VCaP (cell line): Measurements from ENCODE around the gene CMTM1.
"Not testable (repeated sequence)": the region's sequence is repeated elsewhere in the genome, so short reads cannot be mapped to it uniquely, and the experiment has no call there.

Experiments used
- H3K27ac ChIP-seq: fragments of 450-650 bp; 2 replicates; pipeline ENCODE4 v1.5.1; 2017
- TF ChIP-seq, protein P1 (sequence below): fragments of 450-650 bp; conservative IDR thresholded peaks from 2 replicates; pipeline ENCODE4 v1.5.1; 2017; ENCODE audit warnings: mild to moderate bottlenecking, moderate library complexity

Gene CMTM1

DNA sequence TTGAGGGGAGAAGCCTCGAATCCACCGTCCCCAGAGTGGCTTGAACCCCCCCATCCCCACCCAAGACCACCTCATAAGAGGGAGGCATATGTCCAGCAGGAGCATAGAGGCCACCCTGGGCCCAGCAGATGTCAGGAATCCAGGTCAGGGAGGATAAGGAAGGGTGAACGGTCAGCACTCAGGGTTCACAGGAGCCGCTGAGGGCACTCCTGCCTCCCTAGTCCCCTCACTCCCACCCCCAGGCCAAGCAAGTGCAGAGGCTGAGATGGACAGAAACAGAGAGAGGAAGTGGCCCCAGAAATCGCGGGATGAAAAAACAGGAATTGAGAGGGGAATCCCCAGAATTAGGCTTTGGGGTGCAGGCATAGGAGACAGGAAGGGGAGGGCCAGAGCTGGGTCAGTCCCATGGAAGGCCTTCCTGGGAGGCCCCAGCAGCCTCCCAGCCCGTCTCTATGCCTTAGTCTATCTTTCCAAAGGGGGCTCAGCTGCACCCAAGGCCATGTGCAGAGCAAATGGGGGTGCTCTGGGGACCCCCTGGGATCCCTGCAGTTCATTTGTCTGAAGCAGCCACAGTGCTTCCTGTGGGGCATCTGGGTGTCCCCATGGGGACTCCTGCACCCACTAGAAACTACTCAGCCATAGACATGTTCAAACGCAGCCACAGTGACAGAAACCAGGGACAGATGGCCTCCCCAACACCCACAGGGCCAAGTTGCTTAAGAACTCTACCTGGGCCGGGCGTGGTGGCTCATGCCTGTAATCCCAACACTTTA is 39.9 kb downstream of the CMTM1 start:
- H3K27ac ChIP-seq, result no peak overlapping the region
- TF ChIP-seq, protein P1, sequence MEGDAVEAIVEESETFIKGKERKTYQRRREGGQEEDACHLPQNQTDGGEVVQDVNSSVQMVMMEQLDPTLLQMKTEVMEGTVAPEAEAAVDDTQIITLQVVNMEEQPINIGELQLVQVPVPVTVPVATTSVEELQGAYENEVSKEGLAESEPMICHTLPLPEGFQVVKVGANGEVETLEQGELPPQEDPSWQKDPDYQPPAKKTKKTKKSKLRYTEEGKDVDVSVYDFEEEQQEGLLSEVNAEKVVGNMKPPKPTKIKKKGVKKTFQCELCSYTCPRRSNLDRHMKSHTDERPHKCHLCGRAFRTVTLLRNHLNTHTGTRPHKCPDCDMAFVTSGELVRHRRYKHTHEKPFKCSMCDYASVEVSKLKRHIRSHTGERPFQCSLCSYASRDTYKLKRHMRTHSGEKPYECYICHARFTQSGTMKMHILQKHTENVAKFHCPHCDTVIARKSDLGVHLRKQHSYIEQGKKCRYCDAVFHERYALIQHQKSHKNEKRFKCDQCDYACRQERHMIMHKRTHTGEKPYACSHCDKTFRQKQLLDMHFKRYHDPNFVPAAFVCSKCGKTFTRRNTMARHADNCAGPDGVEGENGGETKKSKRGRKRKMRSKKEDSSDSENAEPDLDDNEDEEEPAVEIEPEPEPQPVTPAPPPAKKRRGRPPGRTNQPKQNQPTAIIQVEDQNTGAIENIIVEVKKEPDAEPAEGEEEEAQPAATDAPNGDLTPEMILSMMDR, result no peak

DNA sequence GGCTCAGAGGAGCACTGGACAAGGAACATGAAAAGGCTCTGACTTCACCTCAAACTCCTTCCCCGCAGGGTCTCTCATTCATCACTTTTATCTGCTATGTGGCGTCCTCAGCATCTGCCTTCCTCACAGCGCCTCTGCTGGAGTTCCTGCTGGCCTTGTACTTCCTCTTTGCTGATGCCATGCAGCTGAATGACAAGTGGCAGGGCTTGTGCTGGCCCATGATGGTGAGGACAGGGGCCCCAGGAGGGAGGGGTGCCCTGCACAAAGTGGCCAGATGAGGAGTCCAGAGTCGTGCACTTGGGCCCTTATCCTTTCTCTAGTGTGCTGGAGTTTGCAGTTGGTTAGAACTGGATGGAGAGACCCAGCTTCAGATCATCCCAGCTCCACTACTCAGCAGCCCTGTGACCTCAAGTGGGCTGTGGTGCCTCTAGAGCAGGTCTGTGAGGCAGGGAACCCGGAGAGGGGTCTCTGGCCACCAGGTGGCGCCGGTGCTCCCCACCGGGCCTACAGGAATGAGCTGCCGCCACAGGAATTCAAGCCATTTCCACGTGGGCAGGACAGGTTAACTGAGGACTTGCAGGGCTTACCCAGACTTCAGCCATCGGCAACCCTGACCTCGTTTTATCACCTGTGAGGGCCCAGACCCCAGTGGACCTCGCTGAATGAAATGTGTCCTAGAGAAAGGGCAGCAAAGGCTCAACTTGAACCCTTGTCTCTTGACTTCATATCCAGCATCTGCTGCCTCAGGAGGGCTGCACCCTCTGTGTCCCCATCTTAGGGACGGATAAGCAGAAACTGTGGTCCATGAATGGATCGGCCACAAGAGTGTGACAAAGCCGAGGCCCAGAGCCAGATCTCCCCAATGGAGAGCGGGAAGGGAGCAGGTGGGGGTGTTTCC is 42.3 kb downstream of the CMTM1 start:
- TF ChIP-seq, protein P1, result peak; percentile 89
- peak overlapping the region; percentile 19; the same call in 1 of the 2 replicates for H3K27ac ChIP-seq

- TF ChIP-seq, protein P1, result no peak
- peak overlapping the region; percentile 19; the same call in 1 of the 2 replicates for H3K27ac ChIP-seq
These were observed 42.9 kb downstream of the CMTM1 start for GRCh38 chr16:66609139-66609510.

DNA sequence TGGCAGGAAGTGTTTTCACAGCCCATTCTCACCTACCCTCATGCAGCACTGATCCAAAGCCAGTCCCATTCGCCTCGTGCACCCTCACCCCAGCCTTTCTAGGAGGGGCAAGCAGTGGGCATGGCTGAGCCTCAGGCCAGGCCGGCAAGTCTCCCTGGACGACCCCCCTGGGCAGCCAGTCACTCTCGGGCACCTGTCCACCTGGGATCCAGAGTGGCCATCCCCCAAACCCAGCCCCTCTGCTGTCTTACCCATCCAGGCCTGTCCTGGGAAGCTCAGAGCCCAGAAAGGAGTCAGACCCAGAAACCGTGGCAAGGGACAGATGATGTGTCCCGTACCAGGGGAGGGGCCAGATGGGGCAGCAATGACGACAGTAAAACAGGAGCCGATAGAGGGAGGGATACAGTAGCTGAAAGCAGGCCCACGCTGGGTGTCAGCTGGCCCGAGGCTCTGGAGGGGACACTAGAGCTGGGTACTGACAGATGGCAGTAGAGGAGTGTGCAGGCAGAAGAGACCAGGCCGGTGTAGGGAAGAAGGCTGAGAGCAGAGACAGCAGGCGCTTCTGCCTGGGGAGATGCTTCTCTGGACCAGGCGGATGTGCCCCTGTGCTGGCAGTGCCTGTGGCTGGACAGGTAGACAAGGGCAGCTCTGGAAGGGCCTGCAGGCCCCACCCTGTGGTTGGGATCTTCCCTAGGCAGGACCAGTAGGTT is 44.0 kb downstream of the CMTM1 start:
- TF ChIP-seq, protein P1, result no peak
- no peak overlapping the region for H3K27ac ChIP-seq

- H3K27ac ChIP-seq, result not testable (repeated sequence)
These were observed 45.7 kb downstream of the CMTM1 start for GRCh38 chr16:66611911-66612310.

GRCh38 chr16:66612422-66612821 is 46.2 kb downstream of the CMTM1 start:
- TF ChIP-seq, protein P1, result no peak
- no peak overlapping the region for H3K27ac ChIP-seq

- H3K27ac ChIP-seq, result no peak overlapping the region
- TF ChIP-seq, protein P1, result no peak
These were observed 48.0 kb downstream of the CMTM1 start for GRCh38 chr16:66614161-66614802.
